Kidney (tissue), 14 donors: Measurements from ENCODE around the gene PSPC1. TPM values are rescaled to one million over a fixed set of nuclear protein-coding genes. Genes with fewer than 3 reads are reported as not detected.
"Not testable (repeated sequence)": the region's sequence is repeated elsewhere in the genome, so short reads cannot be mapped to it uniquely, and the experiment has no call there.

Experiments
- DNase-seq, 5 donors: peaks; one replicate each; pipeline ENCODE4 v3.0.0-alpha.2; 2013 to 2020
- FAIRE-seq: peaks from 2 replicates; lab custom pipeline; 2012; peaks lifted over from hg19 to GRCh38; lab: Jason Lieb, UNC
- H3K27ac ChIP-seq, 2 donors: one replicate each; pipeline ENCODE4 v1.7.0; 2013; ENCODE audit warnings: low read depth in 2 of 2, low read length in 2 of 2, inconsistent platforms in 1 of 2
- H3K27me3 ChIP-seq: one replicate; pipeline ENCODE4 v1.7.1; 2013; ENCODE audit warnings: low read length, inconsistent platforms; ENCODE audit not compliant: control insufficient read depth, insufficient read depth
- H3K36me3 ChIP-seq, 3 donors: one replicate each; pipeline versions ENCODE4 v1.7.0 to v1.7.1; 2013; ENCODE audit warnings: low read length in 3 of 3, control low read depth in 1 of 3, inconsistent platforms in 1 of 3; ENCODE audit not compliant: insufficient read depth in 3 of 3, control insufficient read depth in 2 of 3
- H3K4me1 ChIP-seq, 3 donors: one replicate each; pipeline versions ENCODE4 v1.7.0 to v1.7.1; 2013; ENCODE audit warnings: low read length in 3 of 3, inconsistent platforms in 1 of 3, low read depth in 1 of 3; ENCODE audit not compliant: control insufficient read depth in 2 of 3, insufficient read depth in 2 of 3
- H3K4me3 ChIP-seq, 3 donors: one replicate each; pipeline versions ENCODE4 v1.7.0 to v1.8.1; 2013; ENCODE audit warnings: low read length in 3 of 3, control low read depth in 1 of 3, inconsistent platforms in 1 of 3
- H3K9ac ChIP-seq, 3 donors: one replicate each; pipeline versions ENCODE4 v1.7.0 to v1.7.1; 2013; ENCODE audit warnings: low read length in 3 of 3, control low read depth in 1 of 3, inconsistent platforms in 1 of 3
- H3K9me3 ChIP-seq, 3 donors: one replicate each; pipeline versions ENCODE4 v1.7.0 to v1.7.1; 2013; ENCODE audit warnings: low read length in 3 of 3, control low read depth in 1 of 3, inconsistent platforms in 1 of 3; ENCODE audit not compliant: control insufficient read depth in 2 of 3, insufficient read depth in 1 of 3
- intact Hi-C: fragments of 100-400 bp; cut with DNase I; formaldehyde crosslinking; loops from one replicate; pipeline ENCODE4 v1.11.1; 2022
- polyA plus RNA-seq: library from polyadenylated mRNA; stranded (reverse); fragments of 350-450 nt; fragmentation: Illumina TruSeq; extraction: RNeasy Lipid Tissue Mini Kit (QIAGEN cat#74804); gene quantifications from one replicate; pipeline ENCODE4 v1.2.3, GENCODE V29; 2014; ENCODE audit warnings: low read depth, low replicate concordance; ENCODE audit not compliant: insufficient read depth
- total RNA-seq: library from RNA; stranded (reverse); fragmentation: NEBNext Ultra II Directional; extraction: Animal tissue kit (Norgen Biotek cat#: 25700); gene quantifications from one replicate; pipeline ENCODE4 v1.2.1, GENCODE V29; 2021
- TF ChIP-seq, protein P1 (sequence below): IDR thresholded peaks from 3 replicates; pipeline ENCODE4 v1.5.1; 2012; ENCODE audit warnings: mild to moderate bottlenecking, moderate library complexity, borderline replicate concordance; ENCODE audit not compliant: insufficient read depth; ENCODE audit errors: extremely low read depth
- donor health status: control.
- donor health status: control.
- donor health status: control.
- donor health status: control.
- donor health status: control.
- donor health status: DM: yes; HTN: yes; CAD: no.
- donor health status: Normal renal cell carcinoma (clear cell type).

The PSPC1 gene
- total and polyA plus RNA-seq, 2 donors from 2014 or later: 31.8 to 57.6 TPM

DNA sequence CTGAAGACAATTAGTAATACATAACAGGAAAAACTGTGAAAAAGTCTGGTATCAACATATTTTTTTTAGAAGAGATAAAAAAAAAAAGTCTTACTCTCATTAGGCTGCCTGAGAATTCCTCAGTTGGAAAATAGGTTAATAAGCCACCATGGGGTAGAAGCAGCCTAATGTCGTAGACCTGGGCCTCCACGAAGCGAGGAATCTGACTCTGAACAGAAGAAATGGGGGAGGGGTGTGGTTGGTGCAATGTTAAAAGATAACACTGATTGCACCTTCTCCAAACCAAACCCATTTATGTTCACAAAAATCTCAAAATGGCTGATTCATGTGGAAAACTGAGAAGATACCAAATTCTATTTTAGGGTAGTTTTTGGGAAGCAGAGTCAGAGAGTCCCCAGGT is 86.9 kb downstream of the PSPC1 start:
- no peak overlapping the region for H3K4me3 ChIP-seq
- FAIRE-seq: no peak

GRCh38 chr13:19695428-19695827 is 87.3 kb downstream of the PSPC1 start:
- DNase-seq (no peak), FAIRE-seq (no peak)
- H3K4me3 ChIP-seq: no peak overlapping the region
- H3K9ac ChIP-seq: no peak overlapping the region
- TF ChIP-seq, protein P1, sequence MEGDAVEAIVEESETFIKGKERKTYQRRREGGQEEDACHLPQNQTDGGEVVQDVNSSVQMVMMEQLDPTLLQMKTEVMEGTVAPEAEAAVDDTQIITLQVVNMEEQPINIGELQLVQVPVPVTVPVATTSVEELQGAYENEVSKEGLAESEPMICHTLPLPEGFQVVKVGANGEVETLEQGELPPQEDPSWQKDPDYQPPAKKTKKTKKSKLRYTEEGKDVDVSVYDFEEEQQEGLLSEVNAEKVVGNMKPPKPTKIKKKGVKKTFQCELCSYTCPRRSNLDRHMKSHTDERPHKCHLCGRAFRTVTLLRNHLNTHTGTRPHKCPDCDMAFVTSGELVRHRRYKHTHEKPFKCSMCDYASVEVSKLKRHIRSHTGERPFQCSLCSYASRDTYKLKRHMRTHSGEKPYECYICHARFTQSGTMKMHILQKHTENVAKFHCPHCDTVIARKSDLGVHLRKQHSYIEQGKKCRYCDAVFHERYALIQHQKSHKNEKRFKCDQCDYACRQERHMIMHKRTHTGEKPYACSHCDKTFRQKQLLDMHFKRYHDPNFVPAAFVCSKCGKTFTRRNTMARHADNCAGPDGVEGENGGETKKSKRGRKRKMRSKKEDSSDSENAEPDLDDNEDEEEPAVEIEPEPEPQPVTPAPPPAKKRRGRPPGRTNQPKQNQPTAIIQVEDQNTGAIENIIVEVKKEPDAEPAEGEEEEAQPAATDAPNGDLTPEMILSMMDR: no peak
- H3K4me1 ChIP-seq: peaks cover 0 to 4% (median 0%) of the 10 kb centered on the region in 3 donors
- H3K36me3 ChIP-seq: no peaks in the 10 kb centered on the region
- no peaks in the 10 kb centered on the region for H3K9me3 ChIP-seq
- H3K27ac ChIP-seq: no peak overlapping the region
- intact Hi-C loops: no loop called here
- H3K27me3 ChIP-seq: no peaks in the 10 kb centered on the region

More for the DNA sequence above, 86.9 kb downstream of the PSPC1 start:
- H3K9me3 ChIP-seq: no peaks in the 10 kb centered on the region
- TF ChIP-seq, protein P1: no peak
- no peak overlapping the region for H3K27ac ChIP-seq
- H3K36me3 ChIP-seq: no peaks in the 10 kb centered on the region
- H3K27me3 ChIP-seq: no peaks in the 10 kb centered on the region
- H3K4me1 ChIP-seq: peaks cover 0 to 4% (median 0%) of the 10 kb centered on the region in 3 donors
- intact Hi-C loops: no loop called here
- DNase-seq: peak in 1 of 5 donors; percentile 17
- H3K9ac ChIP-seq: no peak overlapping the region

GRCh38 chr13:19691447-19691846 is 91.3 kb downstream of the PSPC1 start:
- not testable (repeated sequence) for H3K9ac ChIP-seq, H3K4me1 ChIP-seq, FAIRE-seq

DNA sequence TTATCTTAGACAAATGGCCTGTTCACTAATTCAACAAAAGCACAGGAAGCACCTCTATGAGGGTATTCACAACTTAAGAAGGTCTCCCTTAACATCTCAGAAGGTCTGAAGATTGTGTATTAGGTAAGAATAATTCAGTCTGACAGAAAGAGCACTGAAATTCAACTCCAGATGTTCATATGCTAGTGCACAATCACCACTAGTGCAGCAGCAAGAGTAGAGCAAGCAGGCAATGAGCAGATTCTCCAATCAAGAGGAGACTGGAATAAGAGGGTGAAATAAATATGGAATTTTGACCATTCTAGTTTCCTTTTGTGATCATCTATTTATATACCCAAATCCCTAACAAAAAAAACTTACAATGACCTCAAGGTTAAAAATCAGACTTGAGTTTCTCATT is 97.3 kb downstream of the PSPC1 start:
- Histone ChIP-seq H3K27ac (peak overlapping the region; percentile 10 to 79), H3K27me3 (no peaks in the 10 kb centered on the region), H3K4me1 (peaks cover 0 to 4% (median 2%) of the 10 kb centered on the region in 3 donors), H3K9ac (no peak overlapping the region), H3K9me3 (no peaks in the 10 kb centered on the region), H3K36me3 (no peaks in the 10 kb centered on the region), H3K4me3 (no peak overlapping the region)
- TF ChIP-seq, protein P1: no peak
- FAIRE-seq: no peak
- intact Hi-C loops: no loop called here
- no peak for DNase-seq

More at GRCh38 chr13:19691447-19691846, 91.3 kb downstream of the PSPC1 start:
- H3K4me3 ChIP-seq, DNase-seq, H3K9me3 ChIP-seq, H3K27me3 ChIP-seq, intact Hi-C loops, H3K27ac ChIP-seq, H3K36me3 ChIP-seq: not testable (repeated sequence)
